OCI-LY1 (cell line): ENCODE measurements around the gene MAJIN.
"Not testable (repeated sequence)": the region's sequence is repeated elsewhere in the genome, so short reads cannot be mapped to it uniquely, and the experiment has no call there.

Experiments
- H2AFZ ChIP-seq: fragments of 200-600 bp; sonication (generic), shearing (Covaris generic); 2 replicates; pipeline ENCODE4 v1.6.0; 2014; ENCODE audit warnings: antibody characterized with exemption, mild to moderate bottlenecking, low read length
- H3F3A ChIP-seq: fragments of 200-600 bp; sonication (generic), shearing (Covaris generic); 2 replicates; pipeline ENCODE4 v1.6.0; 2014; ENCODE audit warnings: mild to moderate bottlenecking, antibody characterized with exemption, low read length, moderate library complexity; ENCODE audit not compliant: insufficient read depth
- H3K27ac ChIP-seq: fragments of 200-600 bp; sonication (generic); 2 replicates; pipeline ENCODE4 v1.5.1; 2014; ENCODE audit warnings: low read length, mixed run types, mild to moderate bottlenecking, low read depth; ENCODE audit not compliant: poor library complexity, severe bottlenecking
- H3K27me3 ChIP-seq: fragments of 200-600 bp; sonication (generic); 2 replicates; pipeline ENCODE4 v1.6.0; 2014; ENCODE audit warnings: antibody characterized with exemption, mild to moderate bottlenecking, low read length, moderate library complexity; ENCODE audit not compliant: insufficient read depth
- H3K36me3 ChIP-seq: fragments of 200-600 bp; sonication (generic); 2 replicates; pipeline ENCODE4 v1.6.1; 2014; ENCODE audit warnings: mild to moderate bottlenecking, antibody characterized with exemption, low read length, moderate library complexity, mixed read lengths; ENCODE audit not compliant: insufficient read depth
- H3K4me1 ChIP-seq: fragments of 200-600 bp; sonication (generic); 2 replicates; pipeline ENCODE4 v1.5.1; 2014; ENCODE audit warnings: mild to moderate bottlenecking, low read length, moderate library complexity; ENCODE audit not compliant: insufficient read depth, severe bottlenecking
- H3K4me2 ChIP-seq: fragments of 200-600 bp; sonication (generic), shearing (Covaris generic); 2 replicates; pipeline ENCODE4 v1.6.1; 2014; ENCODE audit warnings: low read length
- H3K4me3 ChIP-seq: fragments of 200-600 bp; sonication (generic); 2 replicates; pipeline ENCODE4 v1.5.1; 2014; ENCODE audit warnings: low read length, low read depth, mild to moderate bottlenecking, mixed read lengths; ENCODE audit not compliant: poor library complexity, severe bottlenecking
- H3K79me2 ChIP-seq: fragments of 200-600 bp; shearing (Covaris generic); 2 replicates; pipeline ENCODE4 v1.6.1; 2016; ENCODE audit warnings: mixed run types, low read length, mixed read lengths; ENCODE audit not compliant: insufficient read depth
- H3K9ac ChIP-seq: fragments of 200-600 bp; sonication (generic), shearing (Covaris generic); 2 replicates; pipeline ENCODE4 v1.6.1; 2014; ENCODE audit warnings: mild to moderate bottlenecking, low read length, mixed read lengths
- H3K9me2 ChIP-seq: fragments of 200-600 bp; sonication (generic), shearing (Covaris generic); 2 replicates; pipeline ENCODE4 v1.6.1; 2014; ENCODE audit warnings: low read depth, mild to moderate bottlenecking, low read length, mixed read lengths
- H3K9me3 ChIP-seq: fragments of 200-600 bp; shearing (Covaris generic); 2 replicates; pipeline ENCODE4 v1.6.1; 2014; ENCODE audit warnings: low read length, mixed read lengths
- H4K20me1 ChIP-seq: fragments of 200-600 bp; sonication (generic), shearing (Covaris generic); 2 replicates; pipeline ENCODE4 v1.6.0; 2016; ENCODE audit warnings: mild to moderate bottlenecking, low read length; ENCODE audit not compliant: insufficient read depth
- EZH2 ChIP-seq: fragments of 200-600 bp; sonication (generic), shearing (Covaris generic); IDR thresholded peaks from 2 replicates; pipeline ENCODE4 v1.8.0; 2017; ENCODE audit warnings: borderline replicate concordance, mixed run types, mild to moderate bottlenecking, antibody characterized with exemption, low read length, moderate library complexity, mixed read lengths
- TF ChIP-seq, protein P1 (sequence below): fragments of 200-600 bp; sonication (generic), shearing (Covaris generic); IDR thresholded peaks from 2 replicates; pipeline ENCODE4 v1.5.1; 2017; ENCODE audit warnings: mild to moderate bottlenecking, antibody characterized with exemption, low read length, moderate library complexity, mixed read lengths

Gene MAJIN

DNA sequence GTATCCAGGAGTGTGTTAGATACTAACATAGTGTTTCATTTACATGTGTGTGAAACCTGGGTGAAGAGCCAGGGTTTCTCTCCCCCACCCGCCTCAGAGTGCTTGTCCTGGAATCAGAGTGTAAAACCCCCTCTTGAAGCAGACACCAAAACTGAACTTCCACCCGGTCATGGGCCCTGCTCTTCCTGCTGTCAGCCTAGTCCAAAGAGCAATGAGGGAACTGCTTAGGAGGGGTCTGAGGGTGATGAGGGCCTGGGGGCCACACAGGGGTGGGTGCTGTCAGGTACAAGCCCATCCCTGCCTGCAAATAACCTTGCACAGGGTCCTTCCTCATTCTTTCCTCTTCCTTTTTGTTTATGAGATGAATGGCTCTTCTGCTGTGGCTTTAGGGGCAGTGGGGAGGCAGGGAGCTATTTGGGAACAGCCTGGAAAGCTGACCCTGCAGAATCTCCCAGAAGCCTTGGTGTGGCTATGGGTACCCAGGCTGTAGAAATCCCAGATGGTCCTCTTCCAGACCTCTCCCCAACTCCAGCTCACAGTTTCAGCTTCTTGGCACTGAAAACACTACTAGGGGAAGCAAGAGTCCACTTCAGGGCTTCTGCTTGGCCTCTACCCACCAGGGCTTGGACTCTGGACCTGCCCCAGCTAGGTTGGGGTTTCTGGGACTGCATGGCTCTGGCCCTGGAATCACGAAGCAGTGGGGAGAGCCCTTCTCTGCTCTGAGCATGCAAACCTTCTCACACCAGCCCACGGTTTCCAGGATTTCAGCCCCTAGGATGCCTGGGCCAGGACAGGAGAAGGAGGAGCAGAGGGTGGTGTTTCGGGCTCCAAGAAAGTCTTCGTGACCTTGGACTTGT, 16.3 kb upstream of the MAJIN start:
- Histone ChIP-seq H3K27me3 (no peaks in the 10 kb centered on the region), H3F3A (no peaks in the 10 kb centered on the region), H3K4me1 (peaks cover 33% of the 10 kb centered on the region), H3K9me3 (no peaks in the 10 kb centered on the region), H3K9me2 (no peaks in the 10 kb centered on the region), H3K4me3 (no peak overlapping the region), H2AFZ (no peak overlapping the region), H3K4me2 (no peak overlapping the region), H3K79me2 (no peaks in the 10 kb centered on the region), H4K20me1 (no peaks in the 10 kb centered on the region), H3K27ac (no peak overlapping the region), H3K9ac (no peak overlapping the region), H3K36me3 (no peaks in the 10 kb centered on the region)
- TF ChIP-seq, protein P1, sequence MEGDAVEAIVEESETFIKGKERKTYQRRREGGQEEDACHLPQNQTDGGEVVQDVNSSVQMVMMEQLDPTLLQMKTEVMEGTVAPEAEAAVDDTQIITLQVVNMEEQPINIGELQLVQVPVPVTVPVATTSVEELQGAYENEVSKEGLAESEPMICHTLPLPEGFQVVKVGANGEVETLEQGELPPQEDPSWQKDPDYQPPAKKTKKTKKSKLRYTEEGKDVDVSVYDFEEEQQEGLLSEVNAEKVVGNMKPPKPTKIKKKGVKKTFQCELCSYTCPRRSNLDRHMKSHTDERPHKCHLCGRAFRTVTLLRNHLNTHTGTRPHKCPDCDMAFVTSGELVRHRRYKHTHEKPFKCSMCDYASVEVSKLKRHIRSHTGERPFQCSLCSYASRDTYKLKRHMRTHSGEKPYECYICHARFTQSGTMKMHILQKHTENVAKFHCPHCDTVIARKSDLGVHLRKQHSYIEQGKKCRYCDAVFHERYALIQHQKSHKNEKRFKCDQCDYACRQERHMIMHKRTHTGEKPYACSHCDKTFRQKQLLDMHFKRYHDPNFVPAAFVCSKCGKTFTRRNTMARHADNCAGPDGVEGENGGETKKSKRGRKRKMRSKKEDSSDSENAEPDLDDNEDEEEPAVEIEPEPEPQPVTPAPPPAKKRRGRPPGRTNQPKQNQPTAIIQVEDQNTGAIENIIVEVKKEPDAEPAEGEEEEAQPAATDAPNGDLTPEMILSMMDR: no peak
- TF ChIP-seq EZH2: no peak

DNA sequence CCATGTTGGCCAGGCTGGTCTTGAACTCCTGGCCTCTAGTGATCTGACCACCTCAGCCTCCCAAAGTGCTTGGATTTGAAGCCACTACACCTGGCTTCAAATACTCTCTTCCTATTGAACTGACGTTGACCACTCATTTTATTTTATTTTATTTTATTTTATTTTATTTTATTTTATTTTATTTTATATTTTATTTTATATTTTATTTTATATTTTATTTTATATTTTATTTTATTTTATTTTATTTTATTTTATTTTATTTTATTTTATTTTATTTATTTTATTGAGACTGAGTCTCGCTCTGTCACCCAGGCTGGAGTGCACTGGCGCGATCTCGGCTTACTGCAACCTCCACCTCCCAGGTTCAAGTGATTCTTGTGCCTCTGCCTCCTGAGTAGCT, 11.4 kb upstream of the MAJIN start:
- H4K20me1 ChIP-seq, H3K79me2 ChIP-seq, H3K9ac ChIP-seq, H3F3A ChIP-seq, H3K9me3 ChIP-seq, H3K4me2 ChIP-seq, H3K9me2 ChIP-seq, H3K4me3 ChIP-seq, H2AFZ ChIP-seq, H3K27me3 ChIP-seq, H3K27ac ChIP-seq, H3K36me3 ChIP-seq: not testable (repeated sequence)
- peaks cover 11% of the 10 kb centered on the region for H3K4me1 ChIP-seq

DNA sequence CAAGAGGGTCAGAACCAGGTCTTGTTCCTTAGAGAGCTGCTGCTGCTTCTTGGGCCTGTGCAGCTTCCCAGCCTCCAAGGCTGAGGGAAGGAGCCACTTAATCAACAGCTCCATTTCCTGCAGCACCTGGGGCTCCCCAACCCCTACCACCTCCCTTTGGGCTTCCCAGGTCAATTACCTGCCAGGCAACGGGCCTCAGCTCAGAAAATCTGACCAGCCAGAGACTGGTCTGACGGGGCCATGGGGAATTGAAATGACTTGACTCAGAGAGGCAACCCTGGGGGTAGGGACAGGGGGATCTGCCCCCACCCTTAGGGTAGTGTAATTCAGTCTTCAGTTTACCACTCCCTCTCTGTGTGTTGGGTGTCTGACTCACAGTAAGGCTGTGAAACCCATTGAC, 4.7 kb upstream of the MAJIN start:
- no peaks in the 10 kb centered on the region for H3K9me2 ChIP-seq
- H3K27me3 ChIP-seq: no peaks in the 10 kb centered on the region; the same call in 1 of the 2 replicates

More for the DNA sequence above, 4.7 kb upstream of the MAJIN start:
- H3K36me3 ChIP-seq: no peaks in the 10 kb centered on the region
- no peak overlapping the region for H3K4me3 ChIP-seq
- H2AFZ ChIP-seq: no peak overlapping the region
- H3K79me2 ChIP-seq: no peaks in the 10 kb centered on the region
- H3K9ac ChIP-seq: no peak overlapping the region
- no peak for TF ChIP-seq EZH2
- TF ChIP-seq, protein P1: no peak
- no peaks in the 10 kb centered on the region for H4K20me1 ChIP-seq
- no peaks in the 10 kb centered on the region for H3F3A ChIP-seq
- H3K4me2 ChIP-seq: no peak overlapping the region
- no peaks in the 10 kb centered on the region for H3K9me3 ChIP-seq
- H3K4me1 ChIP-seq: peaks cover 28% of the 10 kb centered on the region
- H3K27ac ChIP-seq: no peak overlapping the region
